ENCODE measurements around the gene CNTN4. TPM values are rescaled to one million over a fixed set of nuclear protein-coding genes. Genes with fewer than 3 reads are reported as not detected.

CNTN4 gene
- total and polyA plus RNA-seq, 2 donors (not counting 3 experiments of a cell fraction or from before 2014, with no cell fraction given), result not detected

DNA sequence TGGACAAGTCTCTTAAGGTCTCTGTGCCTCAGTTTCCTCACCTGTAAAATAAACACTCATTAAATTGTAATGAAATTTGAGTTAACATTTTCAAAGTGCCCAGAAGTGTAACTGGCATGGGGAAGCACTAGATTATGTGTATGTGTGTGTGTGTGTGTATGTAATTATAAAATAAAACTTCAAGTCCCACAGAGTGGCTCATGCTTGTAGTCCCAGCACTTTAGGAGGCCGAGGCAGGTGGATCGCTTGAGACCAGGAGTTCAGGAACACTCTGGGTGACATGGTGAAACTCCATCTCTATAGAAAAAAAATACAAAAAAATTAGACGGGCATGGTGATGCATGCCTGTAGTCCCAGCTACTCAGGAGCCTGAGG is 608.2 kb downstream of the CNTN4 start:
- FAIRE-seq (no peak), DNase-seq (ENCODE audit: low read depth, low spot score) (no peak)
- Histone ChIP-seq H3K9me3 (replicated peaks; ENCODE audit: control insufficient read depth, insufficient read depth, low read length) (no peaks in the 10 kb centered on the region), H3K27me3 (ENCODE audit: control insufficient read depth in 2 of 2, insufficient read depth in 2 of 2, low read length in 2 of 2) (no peaks in the 10 kb centered on the region), H3K9ac (replicated peaks; ENCODE audit: extremely low read depth, insufficient read depth, low read length) (no peak overlapping the region), H3K4me1 (ENCODE audit: control insufficient read depth, extremely low read depth, insufficient read depth, low read length) (no peaks in the 10 kb centered on the region), H3K4me2 (ENCODE audit: insufficient read depth, low read length) (no peak overlapping the region), H3K79me2 (ENCODE audit: control insufficient read depth, insufficient read depth, low read length) (no peaks in the 10 kb centered on the region), H2AFZ (ENCODE audit: low read depth, low read length) (no peak overlapping the region), H3K4me3 (replicated peaks in 1 of 3; ENCODE audit: insufficient read depth in 1 of 3, low read depth in 1 of 3, low read length in 3 of 3) (no peak overlapping the region), H4K20me1 (replicated peaks; ENCODE audit: control insufficient read depth, extremely low read depth, insufficient read depth, low read length) (no peaks in the 10 kb centered on the region), H3K27ac (ENCODE audit: insufficient read depth, low read depth, low read length) (no peak overlapping the region), H3K9me1 (replicated peaks; ENCODE audit: control insufficient read depth, extremely low read depth, insufficient read depth, low read length) (no peaks in the 10 kb centered on the region), H3K36me3 (ENCODE audit: control insufficient read depth in 2 of 2, extremely low read depth in 1 of 2, insufficient read depth in 2 of 2, low read length in 2 of 2) (no peaks in the 10 kb centered on the region)
- ChIA-PET POLR2A (no interaction called here), CTCF (no interaction called here)
- no TSS peak for BruUV-seq (replicated peaks)
- intact Hi-C loops (cut with micrococcal nuclease), result no loop called here
- dilution Hi-C loops (cut with MboI; ENCODE audit: extremely low pct_ligation_motif_present, low sequenced_read_pairs), result no loop called here
- no peak for TF ChIP-seq JUN (IDR thresholded peaks at IDR 0.05; ENCODE audit: borderline replicate concordance, insufficient read depth, insufficient read length, low read depth)
- TF ChIP-seq, protein P1, sequence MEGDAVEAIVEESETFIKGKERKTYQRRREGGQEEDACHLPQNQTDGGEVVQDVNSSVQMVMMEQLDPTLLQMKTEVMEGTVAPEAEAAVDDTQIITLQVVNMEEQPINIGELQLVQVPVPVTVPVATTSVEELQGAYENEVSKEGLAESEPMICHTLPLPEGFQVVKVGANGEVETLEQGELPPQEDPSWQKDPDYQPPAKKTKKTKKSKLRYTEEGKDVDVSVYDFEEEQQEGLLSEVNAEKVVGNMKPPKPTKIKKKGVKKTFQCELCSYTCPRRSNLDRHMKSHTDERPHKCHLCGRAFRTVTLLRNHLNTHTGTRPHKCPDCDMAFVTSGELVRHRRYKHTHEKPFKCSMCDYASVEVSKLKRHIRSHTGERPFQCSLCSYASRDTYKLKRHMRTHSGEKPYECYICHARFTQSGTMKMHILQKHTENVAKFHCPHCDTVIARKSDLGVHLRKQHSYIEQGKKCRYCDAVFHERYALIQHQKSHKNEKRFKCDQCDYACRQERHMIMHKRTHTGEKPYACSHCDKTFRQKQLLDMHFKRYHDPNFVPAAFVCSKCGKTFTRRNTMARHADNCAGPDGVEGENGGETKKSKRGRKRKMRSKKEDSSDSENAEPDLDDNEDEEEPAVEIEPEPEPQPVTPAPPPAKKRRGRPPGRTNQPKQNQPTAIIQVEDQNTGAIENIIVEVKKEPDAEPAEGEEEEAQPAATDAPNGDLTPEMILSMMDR (IDR thresholded peaks at IDR 0.05; ENCODE audit: extremely low read depth in 1 of 2, insufficient read depth in 1 of 2, low read depth in 1 of 2, low read length in 2 of 2), result no peak
- TF ChIP-seq FOS (IDR thresholded peaks at IDR 0.05; ENCODE audit: borderline replicate concordance, insufficient read depth, low read length), result no peak
- TF ChIP-seq POLR2A (IDR thresholded peaks at IDR 0.05; ENCODE audit: low read depth, low read length), result no peak
- TF ChIP-seq, protein P2, sequence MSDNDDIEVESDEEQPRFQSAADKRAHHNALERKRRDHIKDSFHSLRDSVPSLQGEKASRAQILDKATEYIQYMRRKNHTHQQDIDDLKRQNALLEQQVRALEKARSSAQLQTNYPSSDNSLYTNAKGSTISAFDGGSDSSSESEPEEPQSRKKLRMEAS (IDR thresholded peaks at IDR 0.05; ENCODE audit: insufficient read depth, insufficient read length), result no peak
- TF ChIP-seq MYC (IDR thresholded peaks at IDR 0.05; ENCODE audit: low read depth, low read length), result no peak
- no peak for TF ChIP-seq GATA2 (IDR thresholded peaks at IDR 0.05; ENCODE audit: insufficient read depth, insufficient read length, low read depth, low read length)
- TF ChIP-seq POLR2AphosphoS5 (IDR thresholded peaks at IDR 0.05; ENCODE audit: insufficient read depth, low read depth, low read length), result no peak
- TF ChIP-seq EZH2 (IDR thresholded peaks at IDR 0.05; ENCODE audit: borderline replicate concordance, low read depth, low read length, severe bottlenecking), result no peak

Measured in endothelial cell of umbilical vein (primary cell).